HG02943 (cell line): ENCODE data around the gene SLC2A8.

ENCODE experiments used
- ATAC-seq: cut with Tn5 transposase; IDR thresholded peaks from one replicate; pipeline ENCODE4 v1.9.1; 2021; ENCODE audit warnings: mild to moderate bottlenecking, low read depth, moderate library complexity; ENCODE audit not compliant: unreplicated experiment

The SLC2A8 gene

GRCh38 chr9:127399736-127400269 is 2.8 kb downstream of the SLC2A8 start:
- no peak for ATAC-seq

- no peak for ATAC-seq
These were observed 5.6 kb downstream of the SLC2A8 start for GRCh38 chr9:127402401-127403090.

- ATAC-seq = no peak
These were observed 6.7 kb downstream of the SLC2A8 start for GRCh38 chr9:127403507-127404192.

DNA sequence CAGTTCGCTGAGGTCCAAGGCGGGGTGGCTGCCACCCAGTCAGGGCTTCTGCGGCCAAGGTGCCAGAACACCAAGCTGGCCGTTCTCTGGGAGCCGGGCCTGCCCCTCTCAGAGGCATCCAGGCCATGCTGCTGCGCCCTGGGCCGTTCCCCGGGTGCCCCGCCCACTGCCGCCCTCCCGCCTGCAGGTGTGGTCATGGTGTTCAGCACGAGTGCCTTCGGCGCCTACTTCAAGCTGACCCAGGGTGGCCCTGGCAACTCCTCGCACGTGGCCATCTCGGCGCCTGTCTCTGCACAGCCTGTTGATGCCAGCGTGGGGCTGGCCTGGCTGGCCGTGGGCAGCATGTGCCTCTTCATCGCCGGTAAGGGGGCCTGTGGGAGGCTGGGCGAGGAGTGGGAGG is 7.7 kb downstream of the SLC2A8 start:
- ATAC-seq = no peak

DNA sequence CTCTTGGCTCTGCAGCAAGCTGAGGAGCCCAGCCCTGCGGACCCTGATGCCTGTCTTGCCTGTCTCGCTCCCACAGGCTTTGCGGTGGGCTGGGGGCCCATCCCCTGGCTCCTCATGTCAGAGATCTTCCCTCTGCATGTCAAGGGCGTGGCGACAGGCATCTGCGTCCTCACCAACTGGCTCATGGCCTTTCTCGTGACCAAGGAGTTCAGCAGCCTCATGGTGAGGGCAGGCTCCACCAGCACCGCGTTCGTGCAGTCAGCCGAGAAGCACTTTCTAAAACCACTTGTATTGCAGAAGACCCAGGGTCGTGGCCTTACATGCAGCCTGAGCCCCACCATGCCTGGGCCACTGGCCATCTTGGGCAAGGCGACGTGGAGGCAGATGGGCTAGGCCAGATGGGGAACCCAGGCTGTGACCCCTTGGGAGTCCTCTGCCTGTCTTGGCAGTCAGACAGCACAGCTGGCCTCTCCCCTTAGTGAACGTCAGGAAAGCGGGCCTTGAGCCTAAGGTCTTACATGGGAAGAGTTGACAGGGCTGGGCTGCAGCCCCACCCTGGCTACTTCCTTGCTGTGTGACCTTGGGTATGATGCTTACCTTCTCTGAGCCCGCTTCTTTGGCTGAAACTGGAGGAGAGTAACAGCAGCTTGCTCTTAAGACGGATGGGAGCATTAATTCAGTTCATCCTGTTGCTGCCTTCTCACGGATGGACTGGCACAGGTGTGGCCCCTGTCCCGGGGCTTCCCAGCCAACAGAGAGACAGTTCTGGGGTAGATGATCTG is 8.6 kb downstream of the SLC2A8 start:
- ATAC-seq = no peak

DNA sequence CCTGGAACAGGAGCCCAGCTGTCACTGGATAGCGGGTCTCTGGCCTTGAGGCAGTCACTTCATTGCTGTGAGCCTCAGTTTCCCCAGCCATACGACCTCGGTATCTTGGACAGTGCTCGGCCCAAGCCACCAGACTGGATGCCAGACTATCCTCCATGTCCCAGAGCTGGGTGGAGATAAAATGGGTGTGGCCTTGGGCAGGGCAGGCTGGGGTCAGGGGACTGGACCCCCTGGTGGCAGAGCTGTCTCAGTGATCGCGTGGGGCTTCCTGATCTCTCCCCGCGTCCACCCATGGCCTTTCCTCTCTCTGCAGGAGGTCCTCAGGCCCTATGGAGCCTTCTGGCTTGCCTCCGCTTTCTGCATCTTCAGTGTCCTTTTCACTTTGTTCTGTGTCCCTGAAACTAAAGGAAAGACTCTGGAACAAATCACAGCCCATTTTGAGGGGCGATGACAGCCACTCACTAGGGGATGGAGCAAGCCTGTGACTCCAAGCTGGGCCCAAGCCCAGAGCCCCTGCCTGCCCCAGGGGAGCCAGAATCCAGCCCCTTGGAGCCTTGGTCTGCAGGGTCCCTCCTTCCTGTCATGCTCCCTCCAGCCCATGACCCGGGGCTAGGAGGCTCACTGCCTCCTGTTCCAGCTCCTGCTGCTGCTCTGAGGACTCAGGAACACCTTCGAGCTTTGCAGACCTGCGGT is 10.0 kb downstream of the SLC2A8 start:
- no peak for ATAC-seq

GRCh38 chr9:127407492-127407843 is 10.5 kb downstream of the SLC2A8 start:
- ATAC-seq = no peak

- ATAC-seq = no peak
These were observed 14.2 kb downstream of the SLC2A8 start for GRCh38 chr9:127411122-127411521.

DNA sequence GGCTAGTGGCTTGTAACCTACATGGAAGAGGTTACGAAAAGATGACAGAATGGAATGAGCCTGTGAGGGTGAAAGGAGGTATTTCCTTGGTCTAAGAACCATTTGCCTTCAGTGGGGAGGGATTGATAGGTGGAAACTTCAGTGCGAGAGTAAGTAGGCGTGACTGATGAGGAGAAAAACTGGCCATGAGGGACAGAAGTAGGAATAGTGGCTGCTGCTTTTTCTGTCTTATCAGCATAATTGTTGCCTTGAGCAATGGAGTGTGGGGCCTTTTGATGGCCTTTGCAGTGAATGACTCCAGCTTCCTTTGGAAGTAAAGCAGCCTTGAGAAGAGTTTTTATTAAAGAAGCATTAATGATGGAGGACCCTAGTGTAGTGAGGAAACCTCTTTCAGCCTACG is 18.2 kb downstream of the SLC2A8 start:
- no peak for ATAC-seq

DNA sequence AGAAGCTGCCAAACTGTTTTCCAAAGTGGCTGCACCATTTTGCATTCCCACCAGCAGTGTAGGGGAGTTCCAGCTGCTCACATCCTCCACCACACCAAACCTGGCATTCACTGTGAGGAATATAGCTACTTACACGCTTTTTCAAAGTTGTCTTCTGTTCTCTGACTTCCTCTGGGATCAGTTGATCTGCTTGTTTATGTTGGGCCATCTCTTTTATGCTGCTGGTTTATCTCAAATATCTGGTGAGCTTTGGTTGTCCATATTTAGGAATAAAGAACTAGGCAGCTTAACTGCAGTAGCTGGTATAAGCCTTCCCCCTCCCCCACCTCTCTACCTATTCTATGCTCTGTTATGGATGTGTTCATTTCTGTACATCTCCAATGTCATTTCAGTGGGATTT is 18.7 kb downstream of the SLC2A8 start:
- no peak for ATAC-seq

DNA sequence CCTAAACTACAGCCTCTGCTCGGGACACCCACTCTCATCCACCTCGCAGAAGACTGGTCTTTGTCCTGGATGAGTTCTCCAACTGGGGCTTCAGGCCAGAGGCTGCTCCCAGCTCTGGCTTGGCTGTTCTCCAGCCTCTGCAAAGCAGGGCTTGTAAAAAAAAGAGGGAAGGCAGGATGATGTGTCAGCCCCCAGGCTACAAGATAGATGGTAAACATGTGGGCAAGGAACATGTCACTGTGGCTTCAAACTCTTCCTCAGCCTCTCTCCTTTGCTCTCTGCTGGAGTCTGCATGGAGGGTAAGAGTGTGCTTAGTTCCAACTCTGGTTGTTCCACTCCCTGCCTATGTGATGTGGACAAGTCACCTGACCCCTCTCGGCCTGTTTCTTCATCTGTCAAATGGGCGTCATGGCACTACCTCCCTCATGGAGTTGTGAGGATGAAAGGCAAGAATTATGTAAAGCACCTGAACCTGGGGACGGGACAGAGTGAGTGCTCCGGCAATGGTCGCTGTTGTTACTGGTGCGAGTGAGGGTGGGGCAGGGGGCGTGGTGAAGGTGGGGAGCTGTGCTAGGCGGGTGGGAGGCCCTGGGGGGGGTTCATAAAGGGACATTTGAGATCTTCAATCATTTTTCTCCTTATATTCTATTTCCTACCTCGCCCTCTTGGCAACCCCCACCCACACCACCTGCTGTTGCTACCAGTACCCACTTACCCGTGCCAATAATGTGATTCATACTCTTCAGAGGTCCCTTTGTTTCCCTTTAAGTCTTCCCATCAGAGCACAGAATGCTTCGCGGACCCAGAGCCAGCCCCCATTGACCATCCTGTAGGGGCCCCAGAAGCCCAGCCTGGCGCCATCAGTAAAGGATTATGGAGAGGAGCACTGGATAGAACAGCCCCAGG is 20.4 kb downstream of the SLC2A8 start:
- no peak for ATAC-seq

DNA sequence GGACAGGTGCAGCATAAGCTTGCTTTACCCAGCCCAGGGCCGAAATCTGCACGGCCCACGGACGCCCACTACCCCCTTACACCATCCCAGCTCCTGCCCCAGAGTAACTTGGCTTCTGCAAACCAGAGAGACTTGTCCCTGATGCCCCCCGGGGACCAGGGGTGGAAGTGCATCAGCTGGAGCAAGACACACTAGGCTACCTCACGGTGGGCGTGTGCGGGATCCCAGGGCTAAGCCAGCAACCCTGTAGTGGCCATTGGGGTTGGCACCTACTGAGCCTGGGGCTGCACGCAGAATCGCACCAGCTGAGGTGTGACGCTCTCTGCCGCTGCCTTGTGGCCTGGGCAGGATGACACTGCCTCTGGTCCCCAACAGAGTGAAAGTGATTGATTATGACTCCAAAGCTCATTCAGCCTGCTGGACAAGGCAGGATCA is 21.1 kb downstream of the SLC2A8 start:
- no peak for ATAC-seq

DNA sequence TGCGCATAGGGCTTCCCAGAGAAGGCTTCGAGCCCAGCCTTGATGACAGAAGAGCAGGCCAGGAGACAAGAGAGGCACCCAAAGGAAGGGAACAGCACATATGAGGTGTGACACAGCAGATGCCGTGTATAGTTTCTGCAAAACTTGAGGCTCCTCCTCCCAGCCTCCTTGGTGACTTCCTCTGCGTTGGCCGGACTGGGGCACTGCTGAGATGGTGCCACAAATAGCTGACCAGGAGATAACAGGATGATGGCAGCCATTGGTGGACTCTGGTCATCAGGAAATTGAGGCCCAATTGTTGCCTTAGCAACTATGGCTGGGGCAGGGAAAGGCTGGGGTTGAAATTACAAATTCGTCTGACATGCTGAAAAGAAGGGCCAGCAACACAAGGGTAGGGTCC is 22.4 kb downstream of the SLC2A8 start:
- no peak for ATAC-seq

- no peak for ATAC-seq
These were observed 24.1 kb downstream of the SLC2A8 start for GRCh38 chr9:127421057-127421456.

DNA sequence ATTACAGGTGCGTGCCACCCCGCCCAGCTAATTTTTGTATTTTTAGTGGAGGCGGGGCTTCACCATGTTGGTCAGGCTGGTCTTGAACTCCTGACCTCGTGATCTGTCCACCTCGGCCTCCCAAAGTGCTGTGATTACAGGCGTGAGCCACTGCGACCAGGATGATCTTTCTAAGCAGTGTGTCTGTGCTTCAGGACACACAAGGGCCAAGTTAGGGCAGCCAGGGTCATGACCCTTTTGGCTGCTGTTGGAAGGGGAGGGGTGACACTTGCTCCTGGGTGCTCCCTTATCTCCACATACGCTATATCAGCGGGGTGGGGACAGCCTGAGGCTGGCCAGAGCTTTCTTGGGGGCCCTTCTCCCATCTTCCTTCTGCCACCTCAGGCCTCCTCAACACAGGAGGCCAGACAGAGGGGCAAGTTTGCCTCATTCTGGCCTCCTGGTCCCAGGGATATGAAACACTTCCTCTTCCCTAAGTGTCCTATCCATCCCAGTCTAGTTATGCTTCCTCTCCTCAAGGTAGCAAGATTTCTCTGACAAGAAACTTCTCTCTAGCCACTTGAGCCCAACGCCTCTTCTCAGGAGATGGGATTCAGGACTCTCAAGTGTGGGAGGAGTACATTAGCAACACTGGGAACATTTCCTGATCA is 25.3 kb downstream of the SLC2A8 start:
- no peak for ATAC-seq

DNA sequence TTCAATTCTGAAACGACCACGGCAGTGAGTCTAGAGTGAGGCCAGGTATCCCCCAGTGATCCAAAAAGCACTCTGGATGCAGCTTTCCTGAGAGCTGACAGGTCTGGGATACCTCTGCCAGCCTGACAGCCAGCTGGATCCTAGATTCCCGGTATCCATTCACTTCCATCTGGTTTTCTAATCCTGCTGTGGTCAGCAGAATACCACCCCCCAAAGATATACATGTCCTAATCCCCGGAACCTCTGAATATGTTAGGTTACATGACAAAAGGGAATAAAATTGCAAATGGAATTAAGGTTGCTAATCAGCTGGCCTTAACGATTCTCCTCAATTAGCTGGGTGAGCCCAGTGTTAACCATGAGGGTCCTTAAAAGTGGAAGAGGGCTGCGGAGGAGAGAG is 25.8 kb downstream of the SLC2A8 start:
- no peak for ATAC-seq

DNA sequence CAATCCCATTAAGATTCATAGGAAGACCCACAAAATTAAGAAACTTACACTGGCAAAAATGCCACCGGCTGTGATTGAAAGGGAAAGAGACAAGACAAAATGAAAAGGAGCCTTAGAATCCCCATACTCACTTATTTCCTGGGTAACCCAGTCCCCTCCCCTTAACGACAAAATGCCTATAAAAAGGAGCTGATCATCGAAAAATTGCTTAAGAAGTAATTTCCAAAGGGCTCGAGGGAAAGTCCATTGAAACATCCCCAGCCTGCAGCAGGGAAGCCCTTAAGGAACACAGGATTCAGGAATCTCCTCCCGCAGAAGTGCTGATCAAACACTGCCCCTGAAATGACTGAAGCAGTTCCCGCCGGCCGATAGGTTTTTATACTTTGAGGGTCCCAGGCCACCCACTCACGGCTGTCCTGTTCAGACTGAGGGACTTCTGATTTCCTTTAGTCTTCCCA is 26.5 kb downstream of the SLC2A8 start:
- ATAC-seq = peak; percentile 3

GRCh38 chr9:127423934-127424675 is 27.1 kb downstream of the SLC2A8 start, which contains the start of gene ZNF79:
ZNF79 (plus strand) TSS chr9:127424382; CDS start chr9:127424788, 406 bp downstream.
- ATAC-seq = peak; percentile 92
